ENCODE data around the gene MINDY4. TPM values are rescaled to one million over a fixed set of nuclear protein-coding genes. Genes with fewer than 3 reads are reported as not detected.

Gene MINDY4
- total RNA-seq, 1 donor from 2014 or later, result 28.4 TPM

GRCh38 chr7:30772984-30773383 is 1.8 kb downstream of the MINDY4 start:
- no peak for DNase-seq (ENCODE audit: low spot score)

GRCh38 chr7:30775992-30776391 is 4.8 kb downstream of the MINDY4 start:
- DNase-seq (ENCODE audit: low spot score), result no peak

DNA sequence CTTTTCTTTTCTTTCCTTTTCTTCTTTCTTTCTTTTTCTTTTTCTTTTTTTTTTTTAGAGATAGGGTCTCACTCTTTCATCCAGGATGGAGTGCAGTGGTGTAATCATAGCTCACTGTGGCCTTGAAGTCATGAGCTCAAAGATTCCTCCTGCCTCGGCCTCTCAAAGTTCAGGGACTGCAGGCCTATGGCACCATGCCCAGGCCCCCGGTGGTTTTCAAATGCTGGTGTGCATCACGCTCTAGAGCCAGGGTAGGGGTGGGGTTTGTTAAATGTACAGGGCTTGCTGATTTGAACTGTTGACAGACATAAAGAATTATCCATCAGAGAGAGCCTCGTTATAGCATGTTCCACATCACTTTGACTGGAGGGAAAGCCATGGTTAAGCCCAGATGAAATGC is 5.8 kb downstream of the MINDY4 start:
- DNase-seq (ENCODE audit: low spot score), result peak; percentile 20

- peak; percentile 35 for DNase-seq (ENCODE audit: low spot score)
Observed at GRCh38 chr7:30778255-30779025, 7.2 kb downstream of the MINDY4 start.

GRCh38 chr7:30779574-30779973 is 8.4 kb downstream of the MINDY4 start:
- no peak for DNase-seq (ENCODE audit: low spot score)

- DNase-seq (ENCODE audit: low spot score), result no peak
Observed at GRCh38 chr7:30780941-30781340, 9.7 kb downstream of the MINDY4 start.

- no peak for DNase-seq (ENCODE audit: low spot score)
Observed at GRCh38 chr7:30782690-30783089, 11.5 kb downstream of the MINDY4 start.

DNA sequence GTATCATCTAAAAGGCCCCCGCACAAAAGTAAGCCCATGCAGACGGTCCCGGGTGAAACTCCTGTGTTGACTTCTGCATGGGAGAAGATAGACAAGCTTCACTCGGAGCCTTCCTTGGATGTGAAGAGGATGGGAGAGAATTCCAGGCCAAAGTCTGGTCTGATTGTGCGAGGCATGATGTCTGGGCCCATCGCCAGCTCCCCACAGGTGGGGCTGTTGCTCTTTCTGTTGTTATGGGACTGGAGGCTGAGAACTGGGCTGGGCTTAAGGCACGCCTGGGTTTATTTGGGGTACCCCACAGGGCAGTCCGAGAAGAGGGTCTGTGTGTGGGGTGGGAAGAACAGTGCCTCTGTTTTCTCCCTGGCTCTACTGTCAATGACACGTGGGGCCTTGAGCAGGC is 14.6 kb downstream of the MINDY4 start:
- DNase-seq (ENCODE audit: low spot score), result no peak

GRCh38 chr7:30787486-30787885 is 16.3 kb downstream of the MINDY4 start:
- DNase-seq (ENCODE audit: low spot score), result no peak

DNA sequence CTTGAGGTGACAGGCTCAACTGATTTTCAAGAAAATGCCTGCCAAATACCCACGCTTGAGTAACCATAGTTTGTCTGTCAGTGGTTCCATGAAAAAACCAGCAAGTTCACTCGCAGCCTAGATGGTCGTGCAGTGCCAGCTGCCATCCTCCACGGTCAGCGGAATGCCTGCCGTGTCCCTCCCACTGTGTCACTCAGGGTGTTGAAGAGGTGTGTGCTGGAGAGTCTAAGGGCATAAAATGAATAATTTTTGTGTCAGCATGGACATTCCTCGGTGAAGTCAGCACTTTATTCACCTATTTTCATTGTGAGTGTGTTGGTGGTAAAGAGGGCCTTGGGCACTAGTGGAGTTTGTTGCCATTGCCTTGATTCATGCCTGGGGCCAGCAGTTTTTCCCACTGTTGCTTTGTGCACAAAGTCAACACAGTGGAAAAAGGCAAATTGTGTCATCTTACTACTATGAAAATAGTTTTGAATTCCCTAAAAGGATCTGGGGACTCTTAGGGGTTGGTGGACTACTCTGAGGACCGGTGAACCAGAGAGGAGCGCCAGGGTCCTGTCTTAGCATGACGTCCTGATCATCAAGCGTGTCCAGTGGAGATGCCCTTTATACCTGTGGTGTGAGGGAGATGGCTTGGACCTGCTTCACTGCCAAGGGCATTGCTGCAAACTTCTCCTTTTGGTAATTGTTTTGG is 17.6 kb downstream of the MINDY4 start:
- DNase-seq (ENCODE audit: low spot score), result no peak

DNA sequence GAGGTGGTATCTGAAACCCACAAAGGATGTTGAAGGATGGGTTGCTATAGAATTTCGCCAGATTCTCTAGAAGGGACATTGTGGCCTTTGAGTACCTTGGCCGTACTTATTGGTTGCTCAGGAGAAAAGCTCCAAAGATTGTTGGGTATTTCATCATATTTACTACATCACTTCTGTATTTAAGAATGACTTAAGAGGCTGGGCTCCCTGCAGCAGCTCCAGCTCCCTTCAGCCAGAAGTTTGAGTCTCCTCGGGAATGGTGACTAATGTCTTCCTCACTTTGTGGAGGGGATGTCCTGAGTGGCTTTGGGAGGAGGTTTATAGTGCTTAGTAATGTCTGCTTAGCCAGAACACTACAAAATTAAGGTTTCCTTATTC is 18.1 kb downstream of the MINDY4 start:
- peak; percentile 52 for DNase-seq (ENCODE audit: low spot score)

DNA sequence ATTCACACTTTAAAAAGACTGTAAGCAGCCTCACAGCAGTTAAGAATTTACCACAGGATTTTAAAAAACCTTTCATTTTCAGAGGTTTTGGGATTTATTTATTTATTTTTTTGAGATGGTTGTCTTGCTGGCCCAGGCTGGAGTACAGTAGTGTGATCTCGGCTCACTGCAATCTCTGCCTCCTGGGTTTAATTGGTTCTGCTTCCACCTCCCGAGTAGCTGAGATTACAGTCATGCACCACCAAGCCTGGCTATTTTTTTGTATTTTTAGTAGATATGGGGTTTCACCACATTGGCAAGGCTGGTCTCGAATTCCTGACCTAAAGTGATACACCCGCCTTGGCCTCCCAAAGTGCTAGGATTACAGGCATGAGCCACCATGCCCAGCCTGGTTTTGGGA is 19.1 kb downstream of the MINDY4 start:
- DNase-seq (ENCODE audit: low spot score), result no peak

GRCh38 chr7:30791114-30791513 is 19.9 kb downstream of the MINDY4 start:
- no peak for DNase-seq (ENCODE audit: low spot score)

DNA sequence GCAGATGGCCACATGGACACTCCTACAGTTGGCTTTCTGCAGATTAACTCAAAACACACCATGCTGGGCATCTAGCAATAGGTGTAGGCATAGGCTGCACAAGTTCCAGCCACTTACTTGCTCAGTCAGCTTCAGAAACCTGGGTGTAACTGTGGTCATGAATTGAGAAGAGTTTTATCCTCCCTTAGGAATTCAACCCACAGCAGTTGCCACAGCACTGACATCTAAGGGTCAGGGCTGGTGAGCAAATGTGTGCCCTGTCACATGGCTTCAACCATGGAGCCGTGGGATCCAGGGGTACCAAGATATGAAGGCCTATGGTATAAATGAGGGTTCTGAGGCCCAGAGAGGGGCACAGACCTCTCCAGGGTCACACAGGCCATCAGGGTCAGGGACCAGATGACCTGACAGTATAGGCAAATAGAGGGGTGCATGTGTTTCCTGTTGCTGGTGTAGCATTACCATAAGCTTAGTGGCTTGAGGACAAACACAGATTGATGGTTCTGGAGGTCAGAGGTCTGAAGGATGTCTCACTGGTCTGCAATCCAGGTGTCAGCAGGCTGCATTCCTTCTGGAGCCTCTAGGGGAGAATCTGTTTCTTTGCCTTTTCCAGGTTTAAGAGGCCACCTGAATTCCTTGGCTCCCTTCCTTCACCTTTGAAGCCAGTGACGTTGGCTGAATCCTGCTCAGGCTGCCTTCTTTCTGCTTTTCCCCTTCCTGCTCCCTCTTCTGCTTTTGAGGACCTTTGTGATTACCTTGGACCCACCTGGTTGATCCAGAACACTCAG is 24.1 kb downstream of the MINDY4 start:
- DNase-seq (ENCODE audit: low spot score), result no peak

DNA sequence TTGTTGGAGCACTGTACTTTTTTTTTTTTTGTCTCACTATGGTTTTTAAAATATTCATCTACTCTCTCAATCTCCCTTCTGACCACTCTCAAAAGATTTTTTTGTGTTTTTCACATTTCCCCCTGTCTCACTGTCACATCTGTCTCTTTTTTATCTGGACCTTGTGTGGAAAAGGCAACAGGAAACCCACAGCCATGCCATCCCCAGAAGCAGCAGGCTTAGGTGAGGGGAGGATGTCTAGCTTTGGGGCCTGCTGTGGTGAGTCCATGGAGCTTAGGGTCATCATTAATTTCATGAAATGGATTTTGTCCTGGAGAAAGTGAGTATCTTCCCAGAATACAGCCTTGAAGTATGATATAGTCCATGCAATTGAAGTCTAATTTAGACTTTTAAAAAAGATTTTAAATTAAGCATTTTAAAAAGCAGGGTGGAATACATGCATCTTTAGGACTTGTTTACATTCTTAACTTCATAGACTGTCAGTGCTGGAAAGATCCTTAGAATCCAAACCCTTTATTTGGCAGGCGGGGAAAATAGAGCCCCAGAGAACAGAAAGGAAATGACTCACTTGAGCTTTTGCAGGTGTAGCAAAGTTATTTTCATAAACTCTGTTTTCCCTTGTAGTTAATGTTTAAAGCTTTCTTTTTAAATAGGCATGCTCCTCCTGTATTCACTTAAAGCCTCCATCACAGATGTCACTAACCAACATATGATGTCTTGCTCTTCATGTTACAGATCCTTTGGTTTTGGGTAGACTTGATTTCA is 25.1 kb downstream of the MINDY4 start:
- peak; percentile 65 for DNase-seq (ENCODE audit: low spot score)

DNA sequence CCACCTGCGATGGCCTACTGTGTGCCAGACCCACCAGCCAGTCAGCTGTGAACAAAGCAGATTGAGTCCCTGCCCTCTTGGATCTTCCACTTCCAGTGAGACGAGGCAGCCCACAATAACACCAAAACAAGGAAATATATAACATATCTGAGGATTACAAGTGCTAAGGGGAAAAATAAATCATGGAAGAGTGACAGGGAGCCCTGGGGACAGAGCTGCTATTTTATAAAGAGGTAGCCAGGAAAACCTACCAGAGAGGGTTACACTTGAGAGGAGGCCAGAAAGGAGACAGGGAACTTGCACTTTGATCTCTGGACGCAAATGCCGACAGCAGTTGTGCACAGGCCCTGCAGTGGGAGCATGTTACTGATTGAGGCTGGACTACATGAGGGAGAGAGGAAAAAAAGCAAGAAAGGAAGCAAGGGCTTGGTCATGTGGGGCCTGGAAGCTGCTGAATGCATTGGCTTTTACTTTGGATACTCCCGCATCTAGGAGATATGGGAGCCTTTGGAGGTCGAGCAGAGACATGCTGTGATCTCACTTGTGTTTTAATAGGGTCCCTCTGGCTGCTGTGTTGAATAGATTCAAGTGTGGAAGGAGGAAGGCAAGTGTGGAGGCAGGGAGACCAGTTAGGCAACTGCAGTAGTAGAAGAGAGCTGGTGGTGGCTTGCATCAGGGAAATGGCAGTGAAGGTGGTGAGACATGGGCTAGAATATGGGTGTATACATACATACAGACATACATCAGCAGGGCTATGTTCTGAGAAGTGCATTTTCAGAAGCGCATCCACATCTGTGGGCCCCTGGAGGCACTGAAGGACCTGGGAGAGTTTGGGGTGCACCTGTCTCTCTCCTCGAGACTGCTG is 26.2 kb downstream of the MINDY4 start:
- no peak for DNase-seq (ENCODE audit: low spot score)

DNA sequence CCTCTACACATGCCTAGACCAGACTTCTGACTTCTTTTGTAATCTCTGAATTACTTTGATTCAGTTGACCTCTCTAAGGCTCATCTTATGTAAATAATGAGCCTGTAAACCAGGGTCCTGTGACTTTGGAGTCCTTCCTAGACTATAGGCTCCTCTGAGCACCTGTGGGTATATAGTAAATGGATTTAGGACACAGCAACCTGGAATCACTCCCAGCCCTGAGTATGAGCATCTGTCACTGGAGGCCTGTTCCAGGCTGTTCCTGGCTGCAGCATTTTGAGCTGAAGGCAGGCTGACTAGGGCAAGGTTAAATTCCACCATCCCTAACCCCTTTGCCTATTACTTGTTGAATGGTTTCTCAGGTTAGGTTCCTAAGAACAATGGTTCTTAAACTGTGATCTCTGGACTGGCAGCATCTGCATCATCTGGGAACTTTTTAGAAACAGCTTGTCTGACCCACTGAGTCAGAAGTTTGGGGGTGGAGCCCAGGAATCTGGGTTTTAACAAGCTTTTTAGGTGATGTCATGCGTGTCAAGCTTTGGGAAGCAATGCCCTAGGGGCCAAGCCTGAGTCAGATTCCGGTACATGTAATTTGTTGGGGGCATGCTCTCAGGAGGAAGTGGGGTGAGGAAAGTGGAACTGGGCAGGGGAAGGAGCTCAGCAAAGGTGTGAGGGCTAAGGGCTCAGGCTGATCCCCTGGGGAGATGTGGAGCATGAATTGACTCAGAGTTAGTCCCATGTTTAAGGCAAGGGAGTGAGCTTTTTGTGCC is 28.2 kb downstream of the MINDY4 start:
- DNase-seq (ENCODE audit: low spot score), result peak; percentile 38

- DNase-seq (ENCODE audit: low spot score), result no peak
Observed at GRCh38 chr7:30799976-30800661, 28.9 kb downstream of the MINDY4 start.

DNA sequence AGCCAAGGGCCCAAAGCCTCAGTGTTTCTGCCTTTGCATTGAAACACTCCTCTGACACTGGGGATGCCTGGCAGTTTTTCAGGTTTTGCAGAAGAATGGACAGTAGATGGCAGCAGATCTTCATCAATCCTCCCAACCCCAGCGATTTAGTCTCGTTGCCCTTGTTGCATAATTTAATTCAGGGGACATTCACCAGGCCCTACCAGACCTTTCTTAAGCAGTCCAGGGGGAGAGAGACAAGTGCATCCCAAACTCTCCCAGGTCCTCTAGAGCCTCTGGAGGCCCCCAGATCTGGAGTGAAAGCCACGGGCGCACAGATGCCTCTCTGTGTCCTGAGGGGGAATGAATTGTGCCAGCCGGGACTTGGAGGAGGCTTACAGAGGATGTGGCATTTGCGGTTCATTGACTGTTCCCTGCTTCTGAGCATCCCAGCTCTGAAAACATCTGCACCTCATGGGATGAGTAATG is 29.6 kb downstream of the MINDY4 start:
- peak; percentile 85 for DNase-seq (ENCODE audit: low spot score)
